ENCODE measurements around the gene GCK.
"Not testable (repeated sequence)": the region's sequence is repeated elsewhere in the genome, so short reads cannot be mapped to it uniquely, and the experiment has no call there.

GRCh38 chr7:44174694-44174948 is 14.6 kb downstream of the GCK start:
- TF ChIP-seq CTCF, POLR2A (IDR thresholded peaks at IDR 0.05): not testable (repeated sequence)

Data from Peyer's patch (tissue), 4 donors.